Measurements from ENCODE around the gene CNGB1.
"Not testable (repeated sequence)": the region's sequence is repeated elsewhere in the genome, so short reads cannot be mapped to it uniquely, and the experiment has no call there.

CNGB1 gene

GRCh38 chr16:57997176-57997527, 26.2 kb upstream of the CNGB1 start:
- no peak for DNase-seq (ENCODE audit: low read depth in 2 of 2)

GRCh38 chr16:57996406-57997175, 25.7 kb upstream of the CNGB1 start:
- no peak for DNase-seq (ENCODE audit: low read depth in 2 of 2)

- DNase-seq (ENCODE audit: low read depth in 2 of 2), result no peak
These were observed 24.9 kb upstream of the CNGB1 start for GRCh38 chr16:57995721-57996405.

- DNase-seq (ENCODE audit: low read depth in 2 of 2), result no peak
These were observed 23.9 kb upstream of the CNGB1 start for GRCh38 chr16:57994778-57995177.

- DNase-seq (ENCODE audit: low read depth in 2 of 2), result no peak
These were observed 23.4 kb upstream of the CNGB1 start for GRCh38 chr16:57994361-57994760.

GRCh38 chr16:57993897-57994296, 23.0 kb upstream of the CNGB1 start:
- DNase-seq (ENCODE audit: low read depth in 2 of 2), result no peak

- no peak for DNase-seq (ENCODE audit: low read depth in 2 of 2)
These were observed 22.5 kb upstream of the CNGB1 start for GRCh38 chr16:57993438-57993837.

GRCh38 chr16:57992084-57992483, 21.2 kb upstream of the CNGB1 start:
- no peak for DNase-seq (ENCODE audit: low read depth in 2 of 2)

GRCh38 chr16:57991551-57992059, 20.7 kb upstream of the CNGB1 start:
- DNase-seq (ENCODE audit: low read depth in 2 of 2), result no peak

- DNase-seq (ENCODE audit: low read depth in 2 of 2), result no peak
These were observed 18.0 kb upstream of the CNGB1 start for GRCh38 chr16:57988929-57989328.

GRCh38 chr16:57987441-57988177, 16.7 kb upstream of the CNGB1 start:
- DNase-seq (ENCODE audit: low read depth in 2 of 2), result no peak

- DNase-seq (ENCODE audit: low read depth in 2 of 2), result no peak
These were observed 15.3 kb upstream of the CNGB1 start for GRCh38 chr16:57986196-57986595.

GRCh38 chr16:57985204-57986181, 14.6 kb upstream of the CNGB1 start:
- peak in 1 of 2 donors; percentile 21 for DNase-seq (ENCODE audit: low read depth in 2 of 2)

- peak; percentile 88 to 90 for DNase-seq (ENCODE audit: low read depth in 2 of 2)
These were observed 13.7 kb upstream of the CNGB1 start for GRCh38 chr16:57984443-57985203.

GRCh38 chr16:57982385-57982784, 11.5 kb upstream of the CNGB1 start:
- no peak for DNase-seq (ENCODE audit: low read depth in 2 of 2)

GRCh38 chr16:57981636-57982035, 10.7 kb upstream of the CNGB1 start:
- no peak for DNase-seq (ENCODE audit: low read depth in 2 of 2)

- DNase-seq (ENCODE audit: low read depth in 2 of 2), result no peak
These were observed 8.2 kb upstream of the CNGB1 start for GRCh38 chr16:57979006-57979585.

GRCh38 chr16:57978070-57978465, 7.1 kb upstream of the CNGB1 start:
- not testable (repeated sequence) for DNase-seq (ENCODE audit: low read depth in 2 of 2)

GRCh38 chr16:57977418-57978069, 6.6 kb upstream of the CNGB1 start:
- no peak for DNase-seq (ENCODE audit: low read depth in 2 of 2)

GRCh38 chr16:57976331-57976796, 5.4 kb upstream of the CNGB1 start:
- DNase-seq (ENCODE audit: low read depth in 2 of 2), result no peak

All from stimulated activated CD4-positive, alpha-beta T cell treated with anti-CD3 and anti-CD28 coated beads, Interleukin-1b, Interleukin-23, amount 100 ng/mL, for 4 hours (primary cell).